GM21423 (cell line): ENCODE results near the gene HDAC5.
"Not testable (repeated sequence)": the region's sequence is repeated elsewhere in the genome, so short reads cannot be mapped to it uniquely, and the experiment has no call there.

Source experiments
- ATAC-seq: cut with Tn5 transposase; IDR thresholded peaks from one replicate; pipeline ENCODE4 v1.9.1; 2021; ENCODE audit warnings: mild to moderate bottlenecking, moderate library complexity; ENCODE audit not compliant: unreplicated experiment

HDAC5 gene

GRCh38 chr17:44071198-44071520 lies 52.3 kb downstream of the HDAC5 start:
- peak; percentile 15 for ATAC-seq

- peak; percentile 70 for ATAC-seq
Measured at GRCh38 chr17:44070455-44071197, 52.8 kb downstream of the HDAC5 start, which contains the start of gene G6PC3. Gene G6PC3, plus strand, starts transcription at chr17:44070735. Its CDS starts 231 bp downstream, at chr17:44070966.

DNA sequence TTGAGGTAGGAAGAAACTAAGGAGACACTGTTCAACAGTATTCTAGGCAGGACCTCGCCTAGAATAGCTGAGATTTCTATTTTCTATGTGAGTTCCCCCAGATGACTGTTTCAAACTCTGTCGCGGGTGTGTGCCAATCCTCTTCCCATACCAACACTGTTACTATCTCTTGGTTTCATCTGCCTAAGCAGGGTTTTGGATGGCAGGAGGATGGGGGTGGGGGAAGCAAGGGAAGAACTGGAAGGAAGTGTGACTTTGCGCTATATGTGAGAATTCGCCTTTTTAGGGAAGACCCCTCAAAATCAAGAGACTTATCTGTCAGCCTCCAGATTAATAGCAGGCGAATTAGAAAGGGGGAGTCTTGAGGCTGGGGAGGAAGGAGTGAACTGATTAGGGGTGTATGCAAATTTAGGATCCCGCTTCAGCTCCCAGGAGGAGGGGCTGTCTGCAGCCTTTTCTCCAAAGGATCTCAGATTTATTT lies 53.4 kb downstream of the HDAC5 start:
- ATAC-seq, result no peak

DNA sequence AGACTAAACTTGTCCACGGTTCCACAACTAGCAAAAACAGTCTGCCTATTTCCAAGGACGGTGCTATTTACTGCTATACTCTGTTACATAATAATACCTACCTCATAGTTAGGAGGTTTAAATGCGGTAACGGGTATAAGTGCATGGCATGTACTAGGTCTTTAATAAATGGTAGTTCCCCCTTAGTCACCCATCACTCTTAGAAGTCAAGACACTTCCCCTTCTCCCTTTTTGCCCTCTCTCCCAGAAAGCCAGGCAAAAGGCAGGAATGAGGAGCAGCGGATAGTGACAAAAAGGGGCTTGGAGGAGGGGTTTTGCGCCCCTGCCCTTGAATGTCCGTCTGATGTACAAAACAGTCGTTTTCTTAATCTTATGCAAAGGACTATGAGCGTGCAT lies 55.9 kb downstream of the HDAC5 start:
- ATAC-seq, result no peak

GRCh38 chr17:44066204-44066930 lies 57.1 kb downstream of the HDAC5 start, which contains the start of gene LSM12:
Gene LSM12, minus strand, starts transcription at chr17:44066671. Its CDS starts 84 bp downstream, at chr17:44066587.
- peak; percentile 55 for ATAC-seq

- no peak for ATAC-seq
Measured at GRCh38 chr17:44065668-44066203, 57.7 kb downstream of the HDAC5 start.

DNA sequence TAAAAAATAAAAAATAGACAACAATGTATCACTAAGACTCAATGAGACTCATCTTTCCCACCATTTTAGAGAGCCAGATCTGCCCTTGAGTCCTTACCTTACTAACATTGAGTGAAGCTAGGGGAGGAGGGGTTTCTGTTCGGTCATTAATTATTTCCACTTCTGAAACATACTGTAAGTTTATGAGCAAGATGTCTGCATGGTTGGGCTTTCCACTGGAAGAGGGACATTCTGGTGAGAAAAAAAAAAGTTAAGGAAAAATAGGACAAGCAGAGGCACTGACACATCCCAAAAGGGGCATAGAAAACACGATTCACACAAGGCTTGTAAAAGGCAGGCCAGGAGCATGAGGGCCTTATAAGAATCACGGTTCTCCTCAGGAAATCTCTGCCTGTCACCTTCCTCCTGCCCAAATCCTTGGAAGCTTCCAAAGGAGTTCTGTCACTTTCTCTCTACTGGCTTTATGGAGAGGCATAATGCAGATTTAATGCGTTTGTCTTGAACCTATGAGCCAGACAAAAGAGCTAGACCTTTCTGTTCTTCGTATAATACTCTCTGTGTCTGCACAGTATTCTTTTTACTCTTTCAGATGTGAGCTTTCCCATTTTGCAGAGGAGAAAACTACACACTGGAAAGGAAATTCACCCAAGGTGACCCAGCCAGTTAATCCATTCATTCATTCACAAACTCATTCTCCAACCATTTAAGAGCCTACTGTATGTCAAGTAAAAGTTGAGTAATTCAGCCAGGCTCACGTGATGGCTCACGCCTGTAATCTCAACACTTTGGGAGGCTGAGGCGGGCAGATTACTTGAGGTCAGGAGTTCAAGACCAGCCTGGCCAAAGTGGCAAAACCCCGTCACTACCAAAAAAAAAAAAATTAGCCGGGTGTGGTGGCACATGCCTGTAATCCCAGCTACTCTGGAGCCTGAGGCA lies 59.5 kb downstream of the HDAC5 start:
- no peak for ATAC-seq

DNA sequence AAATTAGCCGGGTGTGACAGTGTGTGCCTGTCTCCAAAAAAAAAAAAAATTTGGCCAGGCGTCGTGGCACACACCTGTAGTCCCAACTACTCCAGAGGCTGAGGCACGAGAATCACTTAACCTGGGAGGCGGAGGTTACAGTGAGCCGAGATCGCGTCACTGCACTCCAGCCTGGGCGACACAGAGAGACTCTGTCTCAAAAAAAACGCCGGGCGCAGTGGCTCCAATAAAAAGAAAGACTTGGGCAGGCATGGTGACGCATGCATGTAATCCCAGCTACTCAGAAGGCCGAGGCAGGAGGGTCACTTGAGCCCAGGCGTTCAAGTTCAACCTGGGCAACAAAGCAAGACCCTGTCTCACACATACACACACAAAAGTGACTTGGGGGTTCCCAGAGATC lies 60.6 kb downstream of the HDAC5 start:
- no peak for ATAC-seq

DNA sequence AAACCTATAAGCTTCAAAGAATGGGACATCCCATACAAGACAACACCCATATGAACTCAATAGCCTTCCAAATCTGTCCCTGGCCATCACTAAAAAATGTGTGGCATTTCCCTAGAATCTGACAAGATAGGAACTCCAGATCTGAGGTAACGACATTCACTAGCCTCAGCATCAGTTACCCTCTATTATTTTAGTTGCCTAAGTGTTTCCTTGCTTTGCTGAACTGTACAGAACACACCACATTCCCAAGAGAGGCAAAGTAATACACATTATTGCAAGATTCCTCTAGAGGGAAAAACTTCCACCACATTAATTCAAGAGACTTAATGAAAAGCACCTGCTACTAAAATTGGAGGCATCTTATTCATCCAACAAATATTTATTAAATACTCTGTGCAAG lies 62.0 kb downstream of the HDAC5 start:
- ATAC-seq, result no peak

DNA sequence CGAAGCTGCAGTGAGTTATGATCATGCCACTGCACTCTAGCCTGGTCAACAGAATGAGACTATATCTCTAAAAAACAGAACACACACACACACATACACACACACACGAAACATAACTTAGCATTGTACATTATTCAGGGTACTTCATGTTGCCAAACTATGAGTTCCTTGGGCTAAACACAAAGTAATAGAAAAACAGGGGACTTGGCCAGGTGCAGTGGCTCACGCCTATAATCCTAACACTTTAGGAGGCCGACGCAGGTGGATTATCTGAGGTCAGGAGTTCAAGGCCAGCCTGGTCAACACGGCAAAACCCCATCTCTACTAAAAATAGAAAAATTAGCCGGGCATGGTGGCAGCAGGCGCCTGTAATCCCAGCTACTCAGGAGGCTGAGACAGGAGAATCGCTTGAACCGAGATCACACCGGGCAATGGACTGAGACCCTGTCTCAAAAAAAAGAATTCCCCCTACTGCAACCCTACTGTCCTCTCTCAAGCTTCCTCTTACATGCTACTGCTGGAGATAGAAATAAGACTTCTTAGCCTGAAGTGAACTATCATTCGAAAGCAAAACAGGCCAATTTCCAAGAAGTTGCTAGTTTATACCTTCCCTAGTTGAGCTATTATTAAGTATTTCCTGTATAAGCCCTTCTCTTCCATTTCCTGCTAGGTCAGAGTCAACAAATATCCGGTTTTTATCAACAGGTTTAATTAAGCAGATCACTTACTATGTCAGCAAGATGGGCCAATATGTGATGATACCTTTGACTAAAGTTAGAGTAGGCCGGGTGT lies 64.1 kb downstream of the HDAC5 start:
- no peak for ATAC-seq

DNA sequence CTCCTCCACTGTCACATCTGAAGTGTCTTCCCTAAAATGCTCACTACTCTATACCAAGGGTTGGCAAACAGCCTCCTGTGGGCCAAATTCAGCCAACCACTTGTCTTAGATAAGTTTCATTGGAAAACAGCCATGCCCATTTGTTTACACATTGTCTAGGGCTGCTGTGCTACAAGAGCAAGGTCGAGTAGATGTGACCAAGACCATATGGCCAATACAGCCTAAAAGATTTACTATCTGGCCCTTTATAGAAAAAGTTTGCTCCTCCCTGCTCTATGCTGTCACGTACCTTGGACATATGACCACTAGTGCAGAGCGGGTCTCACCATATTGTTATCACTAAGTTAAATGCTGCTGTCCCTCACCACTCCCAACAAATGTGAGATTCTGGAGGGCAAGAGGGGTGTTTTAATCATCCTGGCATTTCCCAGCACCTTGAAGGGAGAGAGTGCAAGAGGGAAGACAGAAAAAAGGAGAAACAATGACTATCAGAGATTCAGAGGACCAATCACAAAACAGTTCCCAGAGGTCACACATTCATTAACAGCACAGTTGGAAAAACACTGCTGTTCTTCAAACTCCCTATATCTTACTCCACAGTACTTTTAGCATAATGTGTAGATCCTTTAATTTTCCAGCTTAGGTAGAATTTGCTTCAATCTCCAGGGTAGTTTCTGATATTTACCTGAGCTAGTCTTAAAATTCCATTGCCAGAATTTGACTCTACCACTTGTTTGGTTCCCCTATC lies 70.1 kb downstream of the HDAC5 start:
- no peak for ATAC-seq

DNA sequence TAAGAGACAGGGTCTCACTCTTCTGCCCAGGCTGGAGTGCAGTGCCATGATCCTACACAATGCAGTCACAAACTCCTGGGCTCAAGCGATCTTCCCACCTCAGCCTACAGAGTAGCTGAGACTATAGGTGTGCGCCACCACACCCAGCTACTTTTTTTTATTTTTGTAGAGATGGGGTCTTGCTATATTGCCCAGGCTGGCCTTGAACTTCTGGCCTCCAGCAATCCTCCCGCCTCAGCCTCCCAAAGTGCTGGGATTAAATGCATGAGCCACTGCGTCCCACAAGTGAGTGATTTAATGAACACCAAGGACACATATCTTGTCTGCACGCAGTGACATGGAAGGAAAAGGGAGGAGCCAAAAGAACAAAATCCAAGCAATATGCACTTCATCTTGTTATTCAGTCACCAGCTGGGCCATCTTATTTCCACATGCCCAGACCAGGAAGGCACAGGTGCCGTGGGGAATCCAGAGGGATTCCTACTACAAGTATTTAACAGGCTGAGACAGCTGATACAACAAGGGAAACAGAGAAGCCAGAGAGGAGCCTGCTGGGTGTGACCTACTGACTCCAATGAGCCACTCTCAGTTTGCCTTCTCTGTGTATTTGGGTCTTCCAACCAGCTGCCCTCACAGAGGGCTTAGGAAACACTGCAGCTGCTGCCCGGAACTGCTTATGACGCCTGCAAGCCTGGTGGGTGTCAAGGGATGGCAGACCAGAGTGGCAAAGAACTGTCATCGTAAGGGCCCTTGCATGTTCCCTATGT lies 74.0 kb downstream of the HDAC5 start:
- ATAC-seq, result no peak

- not testable (repeated sequence) for ATAC-seq
Measured at GRCh38 chr17:44046893-44047292, 76.5 kb downstream of the HDAC5 start.

- no peak for ATAC-seq
Measured at GRCh38 chr17:44045486-44045885, 78.0 kb downstream of the HDAC5 start.

- ATAC-seq, result no peak
Measured at GRCh38 chr17:44044071-44044470, 79.4 kb downstream of the HDAC5 start.

GRCh38 chr17:44043272-44043696 lies 80.2 kb downstream of the HDAC5 start:
- ATAC-seq, result no peak

DNA sequence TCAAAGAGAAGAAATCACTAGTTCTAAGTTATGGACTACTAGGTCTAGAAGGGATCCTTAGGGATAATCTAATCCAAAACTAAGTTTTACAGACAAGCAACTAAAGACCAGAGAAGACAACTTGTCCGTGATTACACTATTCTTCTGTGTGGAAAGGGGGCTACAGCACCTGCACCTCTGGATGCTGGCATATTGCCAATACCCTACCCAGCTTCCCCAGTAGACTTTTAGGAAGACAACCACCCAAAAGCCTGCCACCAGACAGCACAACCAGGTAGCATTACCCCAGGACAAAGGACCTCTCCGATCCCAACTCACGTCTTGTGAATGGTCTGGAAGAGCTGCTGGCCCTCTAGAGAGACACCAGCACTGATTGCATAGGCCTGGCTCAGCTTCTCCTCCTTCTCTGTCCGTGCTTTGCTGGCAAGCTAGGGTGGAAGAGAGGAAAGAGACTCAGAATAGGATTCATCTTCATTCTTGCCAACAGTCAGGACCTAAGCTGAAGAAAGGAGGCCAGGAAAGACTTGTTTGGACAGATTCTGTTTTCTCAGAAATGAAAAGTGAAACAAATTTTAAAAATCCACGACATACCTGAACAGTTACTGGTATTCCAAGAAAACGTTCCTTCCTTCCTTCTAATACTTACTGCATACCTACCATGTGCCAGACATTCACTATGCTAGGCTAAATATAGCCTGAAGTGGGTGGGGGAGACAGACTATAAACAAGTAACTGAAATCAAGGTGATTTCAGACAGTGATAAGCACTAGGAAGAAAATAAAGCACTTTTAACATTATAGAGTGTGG lies 83.4 kb downstream of the HDAC5 start:
- ATAC-seq, result no peak

GRCh38 chr17:44038604-44039011 lies 84.8 kb downstream of the HDAC5 start:
- no peak for ATAC-seq
